Activated T-cell treated with anti-CD3 and anti-CD28 coated beads, Interleukin-2, amount 50 U/mL, for 72 hours (primary cell): ENCODE results near the gene HNRNPA1L2. TPM values are rescaled to one million over a fixed set of nuclear protein-coding genes. Genes with fewer than 3 reads are reported as not detected.
A peak's percentile ranks its signal among the peaks of the same experiment; 100 is the strongest.
"Not testable (repeated sequence)": the region's sequence is repeated elsewhere in the genome, so short reads cannot be mapped to it uniquely, and the experiment has no call there.

ENCODE experiments used
- ATAC-seq, 2 donors: fragments of 150-1000 bp; cut with Tn5 transposase; replicated peaks in 1 of 2; 2 replicates each; pipeline ENCODE4 v1.10.0; 2021; ENCODE audit warnings: moderate library complexity in 2 of 2, mild to moderate bottlenecking in 1 of 2
- DNase-seq, 2 donors: peaks; one replicate each; pipeline ENCODE4 v3.0.0; 2021 to 2022; ENCODE audit warnings: mixed read lengths in 1 of 2
- H3K27ac Mint-ChIP-seq: one replicate; pipeline ENCODE4 v1.8.0; 2022; ENCODE audit warnings: mild to moderate bottlenecking, moderate library complexity, mixed read lengths
- H3K27me3 Mint-ChIP-seq: one replicate; pipeline ENCODE4 v1.8.0; 2022; ENCODE audit warnings: low read depth, mixed read lengths
- H3K36me3 Mint-ChIP-seq, 2 donors: one replicate each; pipeline ENCODE4 v1.8.0; 2022; ENCODE audit warnings: mixed read lengths in 2 of 2, mild to moderate bottlenecking in 1 of 2; ENCODE audit not compliant: insufficient read depth in 2 of 2
- H3K4me1 Mint-ChIP-seq: one replicate; pipeline ENCODE4 v1.8.0; 2022; ENCODE audit warnings: low read depth, mixed read lengths
- H3K4me3 Mint-ChIP-seq, 2 donors: one replicate each; pipeline ENCODE4 v1.8.0; 2022; ENCODE audit warnings: mild to moderate bottlenecking in 2 of 2, mixed read lengths in 2 of 2, moderate library complexity in 2 of 2
- H3K9me3 Mint-ChIP-seq, 2 donors: one replicate each; pipeline ENCODE4 v1.8.0; 2022; ENCODE audit warnings: mixed read lengths in 2 of 2
- total RNA-seq, 2 donors: library from RNA; stranded (reverse); gene quantifications; one replicate each; pipeline ENCODE4 v1.2.3, GENCODE V29; 2022

HNRNPA1L2 gene
- total RNA-seq, 2 donors from 2014 or later: 12.3 TPM

DNA sequence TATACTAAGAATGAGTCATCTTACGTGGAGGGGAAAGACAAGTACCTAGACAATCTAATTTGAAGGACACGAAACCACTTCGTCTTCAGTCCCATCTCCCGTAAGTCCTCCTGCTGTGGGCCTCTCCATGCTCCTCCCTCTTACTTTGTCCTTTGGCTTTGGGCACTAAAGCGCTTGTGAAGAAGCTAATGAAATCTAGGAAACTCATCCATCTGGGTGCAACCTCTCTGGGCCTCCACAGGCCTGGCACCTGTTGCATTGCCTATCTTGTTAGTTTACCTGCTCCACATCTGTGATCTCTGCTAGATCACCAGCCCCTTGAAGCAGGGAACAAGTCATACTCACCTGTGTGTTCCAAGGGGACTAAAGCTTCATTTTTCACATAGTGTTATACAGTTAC is 32.1 kb upstream of the HNRNPA1L2 start:
- not testable (repeated sequence) for H3K36me3 Mint-ChIP-seq

DNA sequence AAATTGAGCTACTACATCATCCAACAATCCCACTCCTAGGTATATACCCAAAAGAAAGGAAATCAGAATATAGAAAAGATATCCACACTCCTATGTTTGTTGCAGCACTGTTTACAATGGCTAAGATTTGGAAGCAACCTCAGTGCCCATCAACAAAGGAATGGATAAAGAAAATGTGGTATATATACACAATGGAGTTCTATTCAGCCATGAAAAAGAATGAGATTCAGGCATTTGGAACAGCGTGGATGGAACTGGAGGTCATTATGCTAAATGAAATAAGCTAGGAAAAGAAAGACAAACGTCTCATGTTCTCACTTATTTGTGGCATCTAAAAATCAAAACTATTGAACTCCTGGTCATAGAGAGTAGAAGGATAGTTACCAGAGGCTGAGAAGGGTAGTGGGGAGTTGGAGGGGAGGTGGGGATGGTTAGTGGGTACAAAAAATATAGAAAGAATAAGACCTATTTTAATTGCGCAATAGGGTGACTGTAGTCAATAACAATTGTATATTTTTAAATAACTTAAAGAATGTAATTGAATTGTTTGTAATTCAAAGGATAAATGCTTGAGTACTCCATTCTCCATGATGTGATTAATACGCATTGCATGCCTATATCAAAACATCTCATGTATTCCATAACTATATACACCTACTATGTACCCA is 27.0 kb upstream of the HNRNPA1L2 start:
- Mint-ChIP-seq H3K4me1 (peaks cover 17% of the 10 kb centered on the region), H3K9me3 (no peaks in the 10 kb centered on the region), H3K27ac (peak overlapping the region; percentile 80), H3K36me3 (no peaks in the 10 kb centered on the region), H3K27me3 (peaks cover 6% of the 10 kb centered on the region), H3K4me3 (peak overlapping the region; percentile 4 to 74)
- DNase-seq (no peak), ATAC-seq (no peak)

More for the DNA sequence above, 32.1 kb upstream of the HNRNPA1L2 start:
- H3K27me3 Mint-ChIP-seq: peaks cover 18% of the 10 kb centered on the region
- H3K9me3 Mint-ChIP-seq, ATAC-seq, H3K4me1 Mint-ChIP-seq, H3K4me3 Mint-ChIP-seq, DNase-seq, H3K27ac Mint-ChIP-seq: not testable (repeated sequence)

DNA sequence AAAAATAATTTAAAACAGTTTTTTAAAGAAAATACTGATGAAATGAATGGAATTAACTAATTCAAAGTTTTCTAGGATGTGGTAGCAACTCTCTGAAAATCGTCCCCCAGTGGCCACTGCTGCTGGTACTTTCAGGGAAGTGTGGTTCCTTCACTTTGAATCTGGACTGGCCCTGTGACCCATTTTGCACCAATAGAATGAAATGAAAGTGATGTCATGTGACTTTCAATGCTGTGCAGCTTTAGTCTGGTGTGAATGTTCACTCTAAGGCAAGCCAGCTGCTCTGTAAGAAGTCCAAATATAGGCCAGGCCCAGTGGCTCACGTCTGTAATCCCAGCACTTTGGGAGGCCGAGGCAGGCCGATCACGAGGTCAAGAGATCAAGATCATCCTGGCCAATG is 26.4 kb upstream of the HNRNPA1L2 start:
- H3K36me3 Mint-ChIP-seq: no peaks in the 10 kb centered on the region

GRCh38 chr13:52617070-52618060 is 24.9 kb upstream of the HNRNPA1L2 start:
- Mint-ChIP-seq H3K4me3 (peak overlapping the region; percentile 94 to 99), H3K36me3 (no peaks in the 10 kb centered on the region), H3K4me1 (peaks cover 20% of the 10 kb centered on the region), H3K27ac (peak overlapping the region; percentile 94), H3K27me3 (no peaks in the 10 kb centered on the region), H3K9me3 (no peaks in the 10 kb centered on the region)
- DNase-seq: peak; percentile 88 to 89
- peak; percentile 97 to 98 for ATAC-seq

More for the DNA sequence above, 26.4 kb upstream of the HNRNPA1L2 start:
- H3K4me1 Mint-ChIP-seq: peaks cover 20% of the 10 kb centered on the region
- H3K9me3 Mint-ChIP-seq: no peaks in the 10 kb centered on the region
- H3K27me3 Mint-ChIP-seq: peaks cover 6% of the 10 kb centered on the region
- DNase-seq: peak in 1 of 2 donors; percentile 6
- no peak for ATAC-seq
- peak overlapping the region; percentile 94 to 99 for H3K4me3 Mint-ChIP-seq
- peak overlapping the region; percentile 89 for H3K27ac Mint-ChIP-seq

- not testable (repeated sequence) for H3K27me3 Mint-ChIP-seq, H3K9me3 Mint-ChIP-seq, ATAC-seq, H3K4me3 Mint-ChIP-seq, H3K4me1 Mint-ChIP-seq, DNase-seq, H3K27ac Mint-ChIP-seq
- H3K36me3 Mint-ChIP-seq: peaks cover 2 to 13% of the 10 kb centered on the region in 2 donors
These were observed 11.0 kb upstream of the HNRNPA1L2 start for GRCh38 chr13:52631083-52631690.

- ATAC-seq (no peak), DNase-seq (no peak)
- no peak overlapping the region for H3K4me3 Mint-ChIP-seq
- peaks cover 5% of the 10 kb centered on the region for H3K4me1 Mint-ChIP-seq
- no peaks in the 10 kb centered on the region for H3K9me3 Mint-ChIP-seq
- H3K27me3 Mint-ChIP-seq: no peaks in the 10 kb centered on the region
- H3K27ac Mint-ChIP-seq: no peak overlapping the region
- peaks cover 2 to 5% of the 10 kb centered on the region in 2 donors for H3K36me3 Mint-ChIP-seq
These were observed 3.4 kb upstream of the HNRNPA1L2 start for GRCh38 chr13:52638666-52639328.

DNA sequence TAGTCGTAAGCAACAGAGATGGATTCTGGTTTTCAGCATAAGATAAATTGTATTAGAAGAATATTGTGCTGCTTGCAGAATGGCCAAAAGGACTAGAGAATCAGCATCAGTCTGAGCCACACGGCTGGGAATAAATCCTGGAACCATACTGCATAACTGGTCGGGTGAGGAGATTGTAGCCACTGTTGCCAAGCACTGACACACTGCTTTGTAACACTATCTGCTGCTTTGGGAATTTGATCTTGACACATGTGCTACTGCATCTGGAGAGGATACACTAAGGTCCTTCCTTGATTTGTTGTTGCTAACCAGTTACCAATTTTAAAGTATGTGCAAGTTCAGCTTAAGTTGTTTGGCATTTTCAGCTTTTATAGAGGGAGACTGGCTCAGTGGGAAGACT is 1.9 kb downstream of the HNRNPA1L2 start:
- Mint-ChIP-seq H3K4me3 (no peak overlapping the region), H3K36me3 (peaks cover 2 to 9% of the 10 kb centered on the region in 2 donors), H3K27me3 (no peaks in the 10 kb centered on the region), H3K4me1 (peaks cover 5% of the 10 kb centered on the region), H3K27ac (no peak overlapping the region), H3K9me3 (no peaks in the 10 kb centered on the region)
- ATAC-seq (no peak), DNase-seq (no peak)

GRCh38 chr13:52646967-52647366 is 4.7 kb downstream of the HNRNPA1L2 start:
- Mint-ChIP-seq H3K4me3 (no peak overlapping the region), H3K36me3 (peaks cover 0 to 8% of the 10 kb centered on the region in 2 donors), H3K9me3 (no peaks in the 10 kb centered on the region), H3K27ac (no peak overlapping the region), H3K27me3 (no peaks in the 10 kb centered on the region), H3K4me1 (peaks cover 17% of the 10 kb centered on the region)
- DNase-seq: no peak
- ATAC-seq: no peak

- no peak for ATAC-seq
- H3K27ac Mint-ChIP-seq: no peak overlapping the region
These were observed 8.5 kb downstream of the HNRNPA1L2 start for GRCh38 chr13:52650731-52651130.

DNA sequence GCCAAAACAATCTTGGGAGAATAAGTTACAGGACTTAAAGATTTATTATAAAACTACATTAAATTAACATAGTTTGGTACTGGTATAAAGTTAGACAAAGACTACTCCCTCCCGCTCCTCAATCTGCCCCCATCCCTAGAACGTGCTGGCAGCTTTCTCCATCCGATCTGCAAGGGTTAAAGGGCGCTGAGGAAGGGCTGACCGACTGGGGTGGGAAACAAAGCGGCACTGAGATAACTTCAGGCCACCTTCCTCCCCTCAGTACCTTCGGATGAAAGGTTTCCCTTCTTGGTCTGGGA is 9.6 kb downstream of the HNRNPA1L2 start:
- Mint-ChIP-seq H3K27ac (no peak overlapping the region), H3K4me1 (peaks cover 12% of the 10 kb centered on the region)
- ATAC-seq: peak; percentile 1 to 3

More at GRCh38 chr13:52650731-52651130, 8.5 kb downstream of the HNRNPA1L2 start:
- Mint-ChIP-seq H3K9me3 (no peaks in the 10 kb centered on the region), H3K4me1 (peaks cover 12% of the 10 kb centered on the region), H3K4me3 (no peak overlapping the region), H3K36me3 (peaks cover 0 to 4% of the 10 kb centered on the region in 2 donors), H3K27me3 (no peaks in the 10 kb centered on the region)
- DNase-seq: no peak

GRCh38 chr13:52652196-52652979 is 10.2 kb downstream of the HNRNPA1L2 start, which contains the start of gene SUGT1:
Gene SUGT1 (plus strand): TSS chr13:52652836. CDS start chr13:52652921, 85 bp downstream.
- DNase-seq: peak; percentile 95 to 96
- H3K36me3 Mint-ChIP-seq: peaks cover 0 to 4% of the 10 kb centered on the region in 2 donors
- no peak within 1 kb of the TSS for H3K27ac Mint-ChIP-seq
- H3K4me1 Mint-ChIP-seq: peaks cover 12% of the 10 kb centered on the region
- H3K27me3 Mint-ChIP-seq: no peaks in the 10 kb centered on the region
- H3K4me3 Mint-ChIP-seq: no peak within 1 kb of the TSS
- ATAC-seq: peak; percentile 97 to 98
- no peaks in the 10 kb centered on the region for H3K9me3 Mint-ChIP-seq

More for the DNA sequence above, 9.6 kb downstream of the HNRNPA1L2 start:
- Mint-ChIP-seq H3K4me3 (no peak overlapping the region), H3K9me3 (no peaks in the 10 kb centered on the region), H3K36me3 (peaks cover 0 to 4% of the 10 kb centered on the region in 2 donors), H3K27me3 (no peaks in the 10 kb centered on the region)
- DNase-seq: no peak

GRCh38 chr13:52652980-52653303 is 10.7 kb downstream of the HNRNPA1L2 start:
- Mint-ChIP-seq H3K4me1 (peaks cover 12% of the 10 kb centered on the region), H3K4me3 (no peak overlapping the region), H3K27ac (no peak overlapping the region), H3K27me3 (no peaks in the 10 kb centered on the region), H3K36me3 (peaks cover 0 to 4% of the 10 kb centered on the region in 2 donors), H3K9me3 (no peaks in the 10 kb centered on the region)
- ATAC-seq: peak; percentile 42 to 56
- no peak for DNase-seq
